SKM-1 (cell line): ENCODE data around the gene PSMB8.

Experiments
- DNase-seq: peaks from one replicate; lab custom pipeline; 2025; ENCODE audit not compliant: unreplicated experiment; lab: John Stamatoyannopoulos, UW

The PSMB8 gene

DNA sequence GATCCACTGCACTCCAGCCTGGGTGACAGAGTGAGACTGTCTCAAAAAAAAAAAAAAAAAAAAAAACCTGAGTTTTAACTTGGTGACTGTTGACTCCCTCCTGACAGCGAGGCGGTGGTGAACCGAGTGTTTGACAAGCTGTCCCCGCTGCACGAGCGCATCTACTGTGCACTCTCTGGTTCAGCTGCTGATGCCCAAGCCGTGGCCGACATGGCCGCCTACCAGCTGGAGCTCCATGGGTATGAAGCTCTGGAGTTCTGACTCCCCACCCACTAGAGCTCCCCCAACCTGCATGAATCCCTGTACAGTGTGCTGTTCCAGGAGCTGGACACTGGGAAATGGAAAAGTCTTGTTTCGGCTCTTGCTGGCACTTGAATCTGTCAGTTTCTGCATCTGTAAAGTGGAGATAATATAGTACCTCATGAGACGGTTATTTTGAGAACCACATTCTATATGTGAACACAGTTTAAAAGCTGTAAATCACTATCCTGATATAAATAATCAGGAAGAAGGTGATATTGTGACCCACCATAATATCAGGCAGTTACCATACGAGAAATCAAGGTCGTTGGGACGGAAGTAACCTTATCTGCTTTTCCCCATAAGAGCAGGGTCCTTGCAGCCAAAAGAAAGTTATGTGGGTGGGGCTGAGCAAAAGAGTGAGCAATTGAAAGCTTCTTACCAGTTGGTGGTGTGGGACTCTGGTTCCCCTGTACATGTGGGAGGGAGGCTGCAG, 13.5 kb upstream of the PSMB8 start:
- no peak for DNase-seq

- no peak for DNase-seq
These were observed 11.8 kb upstream of the PSMB8 start for GRCh38 chr6:32855467-32856174.

GRCh38 chr6:32854376-32855178, 10.7 kb upstream of the PSMB8 start:
- no peak for DNase-seq

GRCh38 chr6:32853541-32854375, 9.9 kb upstream of the PSMB8 start, which contains the start of the genes PSMB9 and TAP1:
Gene PSMB9, plus strand, starts transcription at chr6:32854192. Its CDS starts 38 bp downstream, at chr6:32854230.
Gene TAP1, minus strand, starts transcription at chr6:32853704. Its CDS starts 68 bp downstream, at chr6:32853636.
- DNase-seq = peak; percentile 80

DNA sequence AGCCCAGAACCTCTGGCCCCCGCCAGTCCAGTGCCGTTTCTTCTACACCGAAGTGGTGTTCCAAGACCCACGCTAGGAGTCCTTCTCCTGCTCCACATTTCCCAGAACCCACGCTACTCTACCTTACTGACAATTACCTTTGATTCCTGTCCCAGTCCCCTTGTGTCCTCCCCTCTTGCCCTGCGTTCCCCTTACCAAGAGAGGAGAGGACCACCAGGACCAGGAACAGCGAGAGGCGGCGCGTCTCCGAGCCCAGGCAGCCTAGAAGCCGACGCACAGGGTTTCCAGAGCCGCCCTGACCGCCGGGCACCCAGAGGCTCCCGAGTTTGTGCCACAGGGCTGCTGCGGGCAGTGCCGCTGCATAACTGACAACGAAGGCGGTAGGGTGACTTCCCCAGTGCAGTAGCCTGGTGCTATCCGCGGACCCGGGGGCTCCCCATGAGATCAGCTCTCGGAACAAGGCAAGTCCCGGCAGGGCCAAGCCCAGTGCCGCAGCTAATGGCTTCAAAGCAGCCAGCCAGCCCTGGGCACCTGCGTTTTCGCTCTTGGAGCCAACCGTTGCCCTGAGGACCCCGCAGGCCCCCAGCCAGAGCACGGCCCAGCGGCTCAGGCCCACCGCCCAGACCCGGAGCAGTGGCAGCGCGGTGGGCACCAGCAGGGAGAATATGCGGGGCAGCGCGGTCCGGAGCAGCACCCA, 9.1 kb upstream of the PSMB8 start:
- DNase-seq = no peak

- DNase-seq = no peak
These were observed 8.4 kb upstream of the PSMB8 start for GRCh38 chr6:32852018-32852843.

GRCh38 chr6:32851025-32851424, 7.2 kb upstream of the PSMB8 start:
- DNase-seq = no peak

- no peak for DNase-seq
These were observed 5.3 kb upstream of the PSMB8 start for GRCh38 chr6:32849126-32849525.

- DNase-seq = no peak
These were observed 3.9 kb upstream of the PSMB8 start for GRCh38 chr6:32847795-32848194.

DNA sequence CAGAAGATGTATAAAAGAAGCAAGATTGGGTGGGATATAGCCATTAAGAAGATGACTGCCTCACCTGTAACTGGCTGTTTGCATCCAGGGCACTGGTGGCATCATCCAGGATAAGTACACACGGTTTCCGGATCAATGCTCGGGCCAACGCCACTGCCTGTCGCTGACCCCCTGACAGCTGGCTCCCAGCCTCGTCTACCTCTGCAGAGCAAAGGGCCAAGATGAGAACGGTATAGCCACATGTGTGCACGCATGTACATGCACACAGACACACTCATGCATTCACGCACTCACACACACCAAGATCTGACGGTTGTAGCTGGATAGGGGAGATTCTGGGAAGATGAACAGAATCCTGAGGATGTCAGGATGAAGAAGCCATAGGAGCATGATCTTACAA, 3.2 kb upstream of the PSMB8 start:
- DNase-seq = no peak

DNA sequence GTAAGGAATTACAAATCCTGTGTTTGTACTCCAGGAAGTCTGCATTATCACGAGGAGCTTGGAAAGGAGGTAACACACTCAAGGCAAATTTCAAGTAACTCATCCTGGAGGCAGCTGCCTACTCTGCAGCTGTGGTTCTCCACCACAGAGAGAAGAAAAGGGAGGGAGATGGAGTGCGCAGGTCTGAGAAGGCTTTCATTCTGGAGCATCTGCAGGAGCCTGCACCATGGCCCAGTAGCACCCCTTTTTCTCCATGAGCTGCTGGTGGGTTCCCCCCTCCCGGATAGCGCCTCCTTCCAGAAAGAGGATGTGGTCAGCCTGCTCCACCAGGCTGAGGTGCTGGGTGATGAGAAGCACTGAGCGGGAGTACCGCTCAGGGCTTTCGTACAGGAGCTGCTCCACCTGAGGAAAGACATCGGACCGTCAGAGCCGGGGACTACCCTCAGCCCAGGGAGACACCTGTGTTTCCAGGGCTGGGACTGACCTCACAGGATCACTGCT, 1.6 kb upstream of the PSMB8 start:
- DNase-seq = peak; percentile 48

- no peak for DNase-seq
These were observed 1.1 kb upstream of the PSMB8 start for GRCh38 chr6:32844839-32845383.

- no peak for DNase-seq
These were observed 392 bp downstream of the PSMB8 start for GRCh38 chr6:32843331-32843978.

GRCh38 chr6:32842690-32843089, 1.2 kb downstream of the PSMB8 start:
- DNase-seq = no peak

- DNase-seq = no peak
These were observed 1.7 kb downstream of the PSMB8 start for GRCh38 chr6:32842021-32842650.

DNA sequence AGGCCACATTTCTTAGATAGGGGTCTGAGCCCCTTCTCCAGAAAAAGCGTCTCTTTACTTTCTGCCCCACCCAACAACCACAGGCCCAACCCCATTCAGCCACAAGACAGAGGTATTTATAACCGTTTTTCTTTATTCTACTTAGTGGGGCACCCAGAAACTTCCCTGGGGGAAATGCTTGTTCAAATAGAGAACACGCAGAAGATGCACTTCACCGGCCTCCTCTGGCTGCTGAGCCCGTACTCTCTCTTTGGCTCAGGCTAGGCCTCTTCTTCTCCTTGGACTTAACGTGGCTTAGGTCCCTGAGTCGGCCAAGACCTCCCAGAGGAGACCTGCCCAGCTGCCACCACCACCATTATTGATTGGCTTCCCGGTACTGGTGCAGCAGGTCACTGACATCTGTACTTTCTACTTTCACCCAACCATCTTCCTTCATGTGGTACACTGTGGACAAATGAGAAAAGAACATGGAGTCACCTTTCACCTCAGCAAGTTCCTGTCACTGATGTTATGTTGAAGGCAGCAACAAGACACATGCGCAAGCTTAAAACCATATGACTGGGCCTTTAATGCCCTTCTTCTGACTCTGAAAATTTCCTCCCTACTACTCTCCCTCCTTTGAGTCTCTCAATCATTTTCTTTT, 3.1 kb downstream of the PSMB8 start:
- DNase-seq = no peak

- no peak for DNase-seq
These were observed 4.5 kb downstream of the PSMB8 start for GRCh38 chr6:32839356-32839755.
